HepG2 (cell line): ENCODE measurements around the gene EEF2. TPM values are rescaled to one million over a fixed set of nuclear protein-coding genes. Genes with fewer than 3 reads are reported as not detected.

Experiments
- FIP1L1 ChIP-seq: fragments of 200-400 bp; formaldehyde crosslinking; IDR thresholded peaks from 2 replicates; pipeline ENCODE4 v1.6.1; 2018; ENCODE audit warnings: low read depth, mild to moderate bottlenecking, low read length, moderate library complexity, borderline replicate concordance; ENCODE audit not compliant: insufficient read depth
- HMG20B ChIP-seq: conservative IDR thresholded peaks from 2 replicates; pipeline ENCODE4 v1.6.1; 2016; ENCODE audit warnings: missing genetic modification reagents, missing compliant biosample characterization
- MYNN ChIP-seq: sonication (generic); formaldehyde crosslinking; IDR thresholded peaks from 2 replicates; pipeline ENCODE4 v1.4.0; 2020; ENCODE audit warnings: mild to moderate bottlenecking, low read depth, missing genetic modification reagents
- NONO ChIP-seq, 2 experiments: fragments of 450-650 bp in 1 of 2; sonication (generic) in 1 of 2; formaldehyde crosslinking in 1 of 2; IDR thresholded peaks in 1 of 2; conservative IDR thresholded peaks in 1 of 2; 2 replicates each; pipeline versions ENCODE4 v1.6.1 to v1.8.0; 2017 to 2022; ENCODE audit warnings: mild to moderate bottlenecking in 1 of 2, missing genetic modification reagents in 1 of 2, moderate library complexity in 1 of 2
- SIX1 ChIP-seq: sonication (generic); formaldehyde crosslinking; IDR thresholded peaks from 2 replicates; pipeline ENCODE4 v1.4.0; 2020; ENCODE audit warnings: missing genetic modification reagents, borderline replicate concordance
- TBL1XR1 ChIP-seq: fragments of 150-350 bp; IDR thresholded peaks from 2 replicates; pipeline ENCODE4 v1.6.1; 2014; ENCODE audit warnings: borderline replicate concordance, low read length; ENCODE audit not compliant: partially characterized antibody
- ZBTB39 ChIP-seq: sonication (generic); formaldehyde crosslinking; IDR thresholded peaks from 2 replicates; pipeline ENCODE4 v1.5.0; 2020; ENCODE audit warnings: missing genetic modification reagents
- ZBTB49 ChIP-seq: sonication (generic); formaldehyde crosslinking; IDR thresholded peaks from 2 replicates; pipeline ENCODE4 v1.4.0; 2020; ENCODE audit warnings: missing genetic modification reagents, borderline replicate concordance
- ZHX1 ChIP-seq: sonication (generic); formaldehyde crosslinking; IDR thresholded peaks from 2 replicates; pipeline ENCODE4 v1.8.1; 2022; ENCODE audit warnings: low read depth, mild to moderate bottlenecking, missing genetic modification reagents
- ZNF136 ChIP-seq: sonication (generic); formaldehyde crosslinking; IDR thresholded peaks from 2 replicates; pipeline ENCODE4 v1.8.1; 2022; ENCODE audit warnings: low read depth, mild to moderate bottlenecking, moderate library complexity, missing genetic modification reagents
- ZNF710 ChIP-seq: sonication (generic); formaldehyde crosslinking; IDR thresholded peaks from 2 replicates; pipeline ENCODE4 v1.5.0; 2020; ENCODE audit warnings: mild to moderate bottlenecking, missing genetic modification reagents, borderline replicate concordance
- ZNF773 ChIP-seq: sonication (generic); formaldehyde crosslinking; IDR thresholded peaks from 2 replicates; pipeline ENCODE4 v1.4.0; 2020; ENCODE audit warnings: missing genetic modification reagents, borderline replicate concordance
- polyA plus RNA-seq, 8 experiments: library from polyadenylated mRNA; depleted of rRNA in 3 of 8; stranded (reverse) in 7 of 8; unstranded in 1 of 8; fragments of >200 nt; fragmentation: Illumina TruSeq in 4 of 8; extraction: Trizol in 4 of 8; gene quantifications; 2 replicates each; pipeline versions ENCODE4 v1.2.1 to v1.2.3, GENCODE V29; 2011 to 2016; ENCODE audit warnings: low read depth in 4 of 8, missing spikeins in 1 of 8, mixed read lengths in 1 of 8; ENCODE audit not compliant: insufficient read depth in 1 of 8
- total RNA-seq, 5 experiments: library from RNA; depleted of rRNA; stranded (reverse); fragments of >200 nt; fragmentation: Illumina TruSeq; extraction: Trizol; gene quantifications; 2 replicates each; pipeline ENCODE4 v1.2.3, GENCODE V29; 2016; ENCODE audit warnings: low read depth in 1 of 5
- TF ChIP-seq, protein P1 (sequence below): sonication (generic); formaldehyde crosslinking; IDR thresholded peaks from 2 replicates; pipeline ENCODE4 v1.4.0; 2020; ENCODE audit warnings: mild to moderate bottlenecking, missing genetic modification reagents
- TF ChIP-seq, protein P2 (sequence below): sonication (generic); formaldehyde crosslinking; IDR thresholded peaks from 2 replicates; pipeline ENCODE4 v1.5.0; 2020; ENCODE audit warnings: missing genetic modification reagents, mild to moderate bottlenecking, borderline replicate concordance

EEF2 gene
- total and polyA plus RNA-seq, 2 of the 13 experiments (the other 11 are each of a cell fraction or from before 2014, with no cell fraction given) = 1,441 to 1,777 TPM

GRCh38 chr19:3970808-3971598 is 14.3 kb downstream of the EEF2 start, which contains the start of gene DAPK3 (continued):
- TF ChIP-seq TBL1XR1 (no peak), ZNF136 (no peak), ZBTB39 (CRISPR knock-in tag) (0 out of 2 replicates have a peak, but pooled peaks have one; percentile 3), HMG20B (CRISPR knock-in tag) (no peak), ZBTB49 (CRISPR knock-in tag) (0 out of 2 replicates have a peak, but pooled peaks have one; percentile 59), NONO (IDR thresholded peaks at IDR 0.05) (no peak), NONO (CRISPR knock-in tag; conservative IDR thresholded peaks at IDR 0.05) (peak; percentile 86; the same call in 1 of the 2 replicates), ZNF710 (CRISPR knock-in tag) (no peak), SIX1 (CRISPR knock-in tag) (no peak), ZNF773 (no peak), MYNN (CRISPR knock-in tag) (no peak), ZHX1 (CRISPR knock-in tag) (no peak), FIP1L1 (peak; percentile 94)
- TF ChIP-seq, protein P1, sequence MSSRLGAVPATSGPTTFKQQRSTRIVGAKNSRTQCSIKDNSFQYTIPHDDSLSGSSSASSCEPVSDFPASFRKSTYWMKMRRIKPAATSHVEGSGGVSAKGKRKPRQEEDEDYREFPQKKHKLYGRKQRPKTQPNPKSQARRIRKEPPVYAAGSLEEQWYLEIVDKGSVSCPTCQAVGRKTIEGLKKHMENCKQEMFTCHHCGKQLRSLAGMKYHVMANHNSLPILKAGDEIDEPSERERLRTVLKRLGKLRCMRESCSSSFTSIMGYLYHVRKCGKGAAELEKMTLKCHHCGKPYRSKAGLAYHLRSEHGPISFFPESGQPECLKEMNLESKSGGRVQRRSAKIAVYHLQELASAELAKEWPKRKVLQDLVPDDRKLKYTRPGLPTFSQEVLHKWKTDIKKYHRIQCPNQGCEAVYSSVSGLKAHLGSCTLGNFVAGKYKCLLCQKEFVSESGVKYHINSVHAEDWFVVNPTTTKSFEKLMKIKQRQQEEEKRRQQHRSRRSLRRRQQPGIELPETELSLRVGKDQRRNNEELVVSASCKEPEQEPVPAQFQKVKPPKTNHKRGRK (CRISPR knock-in tag) = no peak
- TF ChIP-seq, protein P2, sequence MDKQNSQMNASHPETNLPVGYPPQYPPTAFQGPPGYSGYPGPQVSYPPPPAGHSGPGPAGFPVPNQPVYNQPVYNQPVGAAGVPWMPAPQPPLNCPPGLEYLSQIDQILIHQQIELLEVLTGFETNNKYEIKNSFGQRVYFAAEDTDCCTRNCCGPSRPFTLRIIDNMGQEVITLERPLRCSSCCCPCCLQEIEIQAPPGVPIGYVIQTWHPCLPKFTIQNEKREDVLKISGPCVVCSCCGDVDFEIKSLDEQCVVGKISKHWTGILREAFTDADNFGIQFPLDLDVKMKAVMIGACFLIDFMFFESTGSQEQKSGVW = no peak
